Adrenal gland (tissue), 12 donors: Measurements from ENCODE around the gene KDSR. TPM values are rescaled to one million over a fixed set of nuclear protein-coding genes. Genes with fewer than 3 reads are reported as not detected.
A peak's percentile ranks its signal among the peaks of the same experiment; 100 is the strongest.

Source experiments
- DNase-seq, 7 donors: peaks; one replicate each; pipeline ENCODE4 v3.0.0-alpha.2; 2019 to 2020
- H3K27ac ChIP-seq, 5 donors: fragments of 200-600 bp; sonication (generic) in 4 of 5; 1 replicate in 3 of 5; 2 replicates in 2 of 5; pipeline versions ENCODE4 v1.5.1 to v1.8.0; 2016 to 2020; ENCODE audit warnings: mild to moderate bottlenecking in 1 of 5
- H3K27me3 ChIP-seq: fragments of 200-600 bp; 2 replicates; pipeline ENCODE4 v1.8.0; 2021
- H3K36me3 ChIP-seq, 2 donors: fragments of 200-600 bp; replicated peaks in 1 of 2; 1 replicate in 1 of 2; 2 replicates in 1 of 2; pipeline versions ENCODE4 v1.5.1 to v1.8.0; 2018 to 2022
- H3K4me1 ChIP-seq, 2 donors: fragments of 200-600 bp; replicated peaks in 1 of 2; 1 replicate in 1 of 2; 2 replicates in 1 of 2; pipeline versions ENCODE4 v1.5.1 to v1.8.0; 2018 to 2021
- H3K4me3 ChIP-seq, 4 donors: fragments of 200-600 bp; sonication (generic) in 3 of 4; one replicate each; pipeline ENCODE4 v1.5.1; 2016 to 2018
- H3K9me3 ChIP-seq, 3 donors: fragments of 200-600 bp; sonication (generic) in 1 of 3; replicated peaks in 1 of 3; 1 replicate in 2 of 3; 2 replicates in 1 of 3; pipeline versions ENCODE4 v1.5.1 to v1.8.0; 2016 to 2021
- POLR2A ChIP-seq, 2 donors: fragments of 450-650 bp; IDR thresholded peaks; one replicate each; pipeline ENCODE4 v1.6.1; 2017; ENCODE audit warnings: antibody characterized with exemption in 2 of 2, mild to moderate bottlenecking in 2 of 2, moderate library complexity in 1 of 2
- WGBS, 4 donors: extraction: QIAGEN DNeasy Blood & Tissue Kit in 2 of 4; methylation state at CpG; one replicate each; pipeline versions ENCODE4 v1.1.5 to v1.1.7; 2013 to 2017; 5-methylcytosine and 5-hydroxymethylcytosine counted together
- intact Hi-C, 2 donors: fragments of 100-400 bp; cut with DNase I; formaldehyde crosslinking; loops; one replicate each; pipeline versions ENCODE4 v1.14.1 to v1.15.0; 2022 to 2023
- polyA plus RNA-seq, 3 donors: library from polyadenylated mRNA; stranded (reverse); fragments of 200-250 nt in 2 of 3; fragments of 350-450 nt in 1 of 3; fragmentation: Illumina TruSeq in 1 of 3; extraction: RNeasy Lipid Tissue Mini Kit (QIAGEN cat#74804) in 1 of 3; gene quantifications; one replicate each; pipeline ENCODE4 v1.2.3, GENCODE V29; 2013 to 2014
- total RNA-seq, 9 donors: library from RNA; depleted of rRNA in 4 of 9; stranded (reverse); fragments of >200 nt in 4 of 9; fragments of 120-200 nt in 1 of 9; fragmentation: NEBNext Ultra II Directional in 1 of 9; extraction: Animal tissue kit (Norgen Biotek cat#: 25700) in 1 of 9; gene quantifications; one replicate each; pipeline versions ENCODE4 v1.1.0 to v1.2.4, GENCODE V29; 2013 to 2023
- TF ChIP-seq, protein P1 (sequence below), 6 experiments: fragments of 450-650 bp in 4 of 6; fragments of 200-600 bp in 2 of 6; sonication (generic) in 1 of 6; IDR thresholded peaks; 1 replicate in 5 of 6; 2 replicates in 1 of 6; pipeline versions ENCODE4 v1.5.1 to v1.8.0; 2016 to 2021; ENCODE audit warnings: antibody characterized with exemption in 6 of 6, mild to moderate bottlenecking in 2 of 6, moderate library complexity in 1 of 6
- donor health status: healthy with polysubstance abuse.
- donor health status: Bipolar disorder and iron deficiency.
- donor health status: DM: yes; HTN: yes; CAD: no.
- donor health status: DM: no; HTN: no; CAD: no.
- donor health status: DM: no; HTN: no; CAD: no.
- donor health status: DM: yes; HTN: yes; CAD: no.

Gene KDSR
- total and polyA plus RNA-seq, 12 donors = 8.2 to 102 (median 50.4) TPM

DNA sequence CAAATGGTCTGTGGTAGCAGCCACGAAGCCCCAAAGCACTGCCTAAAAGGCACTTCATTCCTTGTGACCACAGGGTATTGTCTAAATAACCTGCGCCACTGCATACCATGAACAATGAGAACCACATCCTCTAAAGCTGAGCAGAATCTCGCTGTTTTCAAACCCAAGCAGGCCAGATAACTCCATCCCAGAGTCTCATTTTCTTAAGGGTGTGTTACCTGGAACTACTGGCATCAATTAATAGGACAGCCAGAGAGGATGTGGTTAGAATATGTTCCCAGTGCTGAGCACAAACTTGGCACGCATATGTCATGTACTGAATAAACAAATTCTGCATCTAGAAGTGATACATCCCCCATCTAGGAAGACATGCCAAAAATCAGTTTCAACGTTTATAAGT lies 42.3 kb upstream of the KDSR start:
- Histone ChIP-seq H3K4me1 (peaks cover 0 to 7% of the 10 kb centered on the region in 2 donors), H3K9me3 (no peaks in the 10 kb centered on the region), H3K36me3 (peaks cover 0 to 27% of the 10 kb centered on the region in 2 donors), H3K27me3 (no peaks in the 10 kb centered on the region), H3K4me3 (no peak overlapping the region), H3K27ac (no peak overlapping the region)
- intact Hi-C loops = no loop called here
- WGBS, 4 donors = 83 to 88% (median 86%) methylated on average over 5 of the region's 5 CpGs
- no peak for DNase-seq
- TF ChIP-seq, protein P1, sequence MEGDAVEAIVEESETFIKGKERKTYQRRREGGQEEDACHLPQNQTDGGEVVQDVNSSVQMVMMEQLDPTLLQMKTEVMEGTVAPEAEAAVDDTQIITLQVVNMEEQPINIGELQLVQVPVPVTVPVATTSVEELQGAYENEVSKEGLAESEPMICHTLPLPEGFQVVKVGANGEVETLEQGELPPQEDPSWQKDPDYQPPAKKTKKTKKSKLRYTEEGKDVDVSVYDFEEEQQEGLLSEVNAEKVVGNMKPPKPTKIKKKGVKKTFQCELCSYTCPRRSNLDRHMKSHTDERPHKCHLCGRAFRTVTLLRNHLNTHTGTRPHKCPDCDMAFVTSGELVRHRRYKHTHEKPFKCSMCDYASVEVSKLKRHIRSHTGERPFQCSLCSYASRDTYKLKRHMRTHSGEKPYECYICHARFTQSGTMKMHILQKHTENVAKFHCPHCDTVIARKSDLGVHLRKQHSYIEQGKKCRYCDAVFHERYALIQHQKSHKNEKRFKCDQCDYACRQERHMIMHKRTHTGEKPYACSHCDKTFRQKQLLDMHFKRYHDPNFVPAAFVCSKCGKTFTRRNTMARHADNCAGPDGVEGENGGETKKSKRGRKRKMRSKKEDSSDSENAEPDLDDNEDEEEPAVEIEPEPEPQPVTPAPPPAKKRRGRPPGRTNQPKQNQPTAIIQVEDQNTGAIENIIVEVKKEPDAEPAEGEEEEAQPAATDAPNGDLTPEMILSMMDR (IDR thresholded peaks at IDR 0.05) = no peak
- TF ChIP-seq POLR2A (IDR thresholded peaks at IDR 0.05) = no peak

DNA sequence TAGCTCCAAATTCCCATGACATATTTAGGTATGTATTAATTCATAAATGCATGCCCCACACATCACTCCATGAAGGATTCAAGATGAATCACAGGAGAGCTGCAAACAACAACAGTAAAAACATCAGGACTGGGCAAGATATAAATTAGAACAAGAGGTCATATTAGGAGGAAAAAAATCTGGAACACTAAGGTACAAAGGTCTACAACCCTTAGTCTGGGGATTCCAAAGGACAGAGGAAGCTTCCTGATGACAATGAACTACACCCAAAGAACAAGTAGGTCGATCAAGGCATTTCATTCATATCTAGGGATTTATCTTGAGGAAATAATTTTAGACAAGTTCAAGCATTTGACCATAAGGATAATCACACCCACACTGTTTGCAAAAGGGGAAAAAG lies 40.7 kb upstream of the KDSR start:
- TF ChIP-seq, protein P1 (IDR thresholded peaks at IDR 0.05) = no peak
- no peak for TF ChIP-seq POLR2A (IDR thresholded peaks at IDR 0.05)
- WGBS, 4 donors = 52 to 73% (median 67%) methylated on average over 1 of the region's 1 CpG
- no peak for DNase-seq
- peaks cover 0 to 7% of the 10 kb centered on the region in 2 donors for H3K4me1 ChIP-seq
- H3K36me3 ChIP-seq = peaks cover 0 to 35% of the 10 kb centered on the region in 2 donors
- no peak overlapping the region for H3K27ac ChIP-seq
- no peak overlapping the region for H3K4me3 ChIP-seq
- H3K27me3 ChIP-seq = no peaks in the 10 kb centered on the region
- intact Hi-C loops = no loop called here
- no peaks in the 10 kb centered on the region for H3K9me3 ChIP-seq

DNA sequence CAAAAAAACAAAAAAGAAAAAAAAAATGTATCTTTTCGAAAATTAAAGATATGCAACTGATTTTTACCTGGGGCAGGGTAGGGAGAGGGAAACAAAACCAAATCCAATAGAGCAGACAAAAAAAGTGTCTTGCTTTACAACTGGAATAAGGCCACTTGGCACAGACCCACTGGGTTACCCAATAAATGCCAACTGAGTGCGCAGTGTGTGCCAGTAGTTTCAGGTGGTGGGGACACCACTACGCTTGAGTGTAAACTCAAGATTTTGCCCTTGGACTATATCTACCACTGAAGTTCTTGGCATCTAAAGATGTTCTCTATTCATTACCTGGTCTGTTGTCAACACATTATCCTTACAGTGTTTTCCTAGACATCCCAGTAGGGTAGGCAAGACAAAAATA lies 39.0 kb upstream of the KDSR start:
- 60 to 70% (median 67%) methylated on average over 3 of the region's 3 CpGs for WGBS, 4 donors
- intact Hi-C loops = no loop called here
- TF ChIP-seq, protein P1 (IDR thresholded peaks at IDR 0.05) = no peak
- TF ChIP-seq POLR2A (IDR thresholded peaks at IDR 0.05) = no peak
- DNase-seq = peak; percentile 38 to 86 (median 71)
- Histone ChIP-seq H3K27ac (no peak overlapping the region), H3K4me1 (peaks cover 0 to 7% of the 10 kb centered on the region in 2 donors), H3K27me3 (no peaks in the 10 kb centered on the region), H3K4me3 (no peak overlapping the region), H3K36me3 (peaks cover 0 to 48% of the 10 kb centered on the region in 2 donors), H3K9me3 (no peaks in the 10 kb centered on the region)

DNA sequence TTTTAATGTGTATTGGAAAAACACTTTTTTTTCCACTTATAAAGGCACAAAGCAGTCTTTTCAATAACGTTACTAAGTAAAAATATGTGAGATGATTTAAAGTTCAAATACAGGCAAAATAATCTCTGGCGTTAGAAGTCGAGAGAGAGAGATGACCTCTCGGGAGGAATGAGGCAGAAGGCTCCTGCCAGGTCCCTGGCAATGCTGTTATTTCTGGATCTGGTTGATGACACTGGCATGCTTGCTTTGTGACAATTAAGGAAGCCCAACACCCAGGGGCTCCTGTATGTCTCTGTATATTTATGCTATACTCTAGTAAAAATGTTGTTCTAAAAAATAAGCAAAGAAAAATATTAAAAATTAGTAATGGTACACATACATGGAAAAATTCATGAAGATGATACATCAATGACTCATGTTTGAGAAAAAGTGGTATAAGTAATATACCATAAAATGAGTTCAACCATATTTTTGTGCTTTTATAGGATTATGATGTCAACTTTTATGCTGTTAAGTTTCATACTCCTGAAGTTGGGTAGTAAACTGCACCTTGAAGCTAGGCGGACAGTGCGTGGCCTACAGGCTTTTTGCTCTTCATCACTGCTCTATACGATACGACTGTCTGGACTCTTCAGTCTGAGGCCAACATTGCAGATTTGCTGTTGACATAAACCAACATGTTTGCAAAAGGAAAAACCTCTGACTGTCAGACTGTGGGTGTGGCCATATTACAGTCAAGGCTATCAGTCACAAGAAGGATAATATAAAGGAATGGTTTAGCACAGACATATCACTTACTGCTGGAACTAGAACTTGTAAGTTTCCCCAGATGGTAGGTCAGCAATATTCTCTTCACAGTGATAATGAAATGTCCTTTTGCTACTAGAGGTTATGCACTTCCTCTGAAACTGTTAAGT lies 35.5 kb upstream of the KDSR start:
- 87 to 92% (median 90%) methylated on average over 8 of the region's 8 CpGs for WGBS, 4 donors
- H3K27ac ChIP-seq = no peak overlapping the region
- H3K4me3 ChIP-seq = no peak overlapping the region
- H3K27me3 ChIP-seq = no peaks in the 10 kb centered on the region
- TF ChIP-seq, protein P1 (IDR thresholded peaks at IDR 0.05) = no peak
- TF ChIP-seq POLR2A (IDR thresholded peaks at IDR 0.05) = no peak
- H3K4me1 ChIP-seq = peaks cover 0 to 7% of the 10 kb centered on the region in 2 donors
- no peak for DNase-seq
- no peaks in the 10 kb centered on the region for H3K9me3 ChIP-seq
- peaks cover 0 to 59% of the 10 kb centered on the region in 2 donors for H3K36me3 ChIP-seq
- intact Hi-C loops = no loop called here
